NCI-H2081 treated with DMSO at 0.1 percent for 48 hours (cell line): ENCODE data around the gene GNAZ.

ENCODE experiments used
- DNase-seq: peaks from one replicate; lab custom pipeline; 2025; lab: John Stamatoyannopoulos, UW

GNAZ gene

DNA sequence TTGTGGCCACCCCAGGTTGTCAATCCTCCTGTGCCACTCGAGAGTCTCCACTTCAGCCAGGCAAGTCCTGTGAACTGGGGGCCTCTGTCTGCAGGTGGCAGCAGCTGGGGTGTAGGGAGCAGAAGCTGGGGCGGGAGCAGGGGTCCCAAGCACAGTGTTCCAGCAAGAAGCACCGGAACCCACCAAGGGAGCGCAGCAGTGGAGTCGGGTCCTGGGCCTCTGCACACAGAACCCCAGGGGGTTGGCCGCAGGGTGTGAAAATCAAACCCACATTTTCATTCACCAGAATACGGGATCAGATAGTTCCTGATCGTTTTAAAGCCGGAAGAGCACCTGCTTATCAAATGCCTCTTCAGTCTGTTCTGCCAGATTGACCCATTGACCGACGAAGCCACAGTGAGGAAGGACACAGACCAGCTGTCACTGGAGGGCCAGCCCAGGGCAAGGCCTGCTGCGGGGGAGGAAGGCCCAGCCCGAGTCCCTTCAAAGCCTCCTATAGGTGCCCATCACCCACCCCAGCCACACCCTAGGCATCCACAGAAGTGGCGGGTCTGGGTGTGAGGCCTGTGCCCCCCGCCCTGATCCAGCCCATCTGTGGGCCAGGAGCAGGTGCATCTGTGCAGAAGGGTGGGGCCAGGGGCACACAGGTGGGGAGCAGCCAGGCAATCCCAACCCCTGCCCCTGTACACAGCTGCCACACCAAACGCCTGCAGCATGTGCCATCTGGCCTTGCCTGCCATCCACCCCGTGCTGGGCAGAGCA lies 37.3 kb downstream of the GNAZ start:
- DNase-seq: no peak

- no peak for DNase-seq
Measured at GRCh38 chr22:23108249-23109078, 38.1 kb downstream of the GNAZ start.

DNA sequence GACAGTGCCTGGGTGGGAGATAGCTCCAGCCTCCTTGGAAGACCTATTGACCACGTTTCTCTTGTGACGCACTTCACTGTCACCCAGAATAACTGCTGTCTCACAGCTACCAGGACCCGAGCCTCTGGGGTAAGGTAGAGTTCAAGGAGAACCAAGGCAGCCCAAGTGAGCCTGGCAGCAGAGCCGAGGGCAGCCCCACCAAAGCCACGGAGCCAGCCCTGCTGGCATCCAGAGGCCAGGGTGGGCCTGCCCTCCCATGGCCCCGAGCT lies 38.7 kb downstream of the GNAZ start:
- DNase-seq: no peak

- no peak for DNase-seq
Measured at GRCh38 chr22:23109441-23109978, 39.2 kb downstream of the GNAZ start.

DNA sequence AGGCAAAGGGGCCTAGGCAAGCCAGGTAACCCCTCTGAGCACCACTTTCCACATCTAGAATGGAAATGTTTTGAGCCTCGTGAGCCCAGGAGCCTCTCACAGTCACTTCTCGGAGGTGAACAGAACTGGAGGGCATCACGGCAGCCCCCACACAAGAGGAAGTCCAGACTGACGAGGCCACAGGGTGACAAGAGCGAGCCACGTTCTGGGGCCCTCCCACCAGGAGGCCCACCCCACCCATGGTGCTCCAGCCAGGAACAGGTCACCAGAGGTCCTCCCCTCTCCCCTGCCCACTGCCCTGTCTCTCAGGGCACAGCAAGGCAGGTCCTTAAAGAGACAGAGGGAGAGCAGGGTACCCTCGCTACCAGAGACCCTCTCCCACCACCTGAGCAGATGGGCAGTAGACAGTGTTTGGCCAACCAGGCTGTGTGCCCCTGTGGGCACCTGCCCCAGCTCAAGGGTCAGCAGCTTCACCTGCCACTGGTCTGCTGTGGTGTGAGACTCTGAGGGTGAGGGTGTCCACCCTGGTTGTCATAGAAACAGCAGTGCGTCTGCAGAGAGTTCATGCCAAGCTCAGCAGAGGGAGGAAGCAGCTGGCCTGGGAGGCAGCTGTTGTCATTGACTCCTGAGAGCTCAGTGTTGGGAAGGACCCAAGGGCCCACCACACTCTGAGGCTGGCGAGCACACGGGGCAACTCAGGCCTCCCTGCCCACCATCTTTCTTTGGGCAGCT lies 40.0 kb downstream of the GNAZ start:
- DNase-seq: no peak

DNA sequence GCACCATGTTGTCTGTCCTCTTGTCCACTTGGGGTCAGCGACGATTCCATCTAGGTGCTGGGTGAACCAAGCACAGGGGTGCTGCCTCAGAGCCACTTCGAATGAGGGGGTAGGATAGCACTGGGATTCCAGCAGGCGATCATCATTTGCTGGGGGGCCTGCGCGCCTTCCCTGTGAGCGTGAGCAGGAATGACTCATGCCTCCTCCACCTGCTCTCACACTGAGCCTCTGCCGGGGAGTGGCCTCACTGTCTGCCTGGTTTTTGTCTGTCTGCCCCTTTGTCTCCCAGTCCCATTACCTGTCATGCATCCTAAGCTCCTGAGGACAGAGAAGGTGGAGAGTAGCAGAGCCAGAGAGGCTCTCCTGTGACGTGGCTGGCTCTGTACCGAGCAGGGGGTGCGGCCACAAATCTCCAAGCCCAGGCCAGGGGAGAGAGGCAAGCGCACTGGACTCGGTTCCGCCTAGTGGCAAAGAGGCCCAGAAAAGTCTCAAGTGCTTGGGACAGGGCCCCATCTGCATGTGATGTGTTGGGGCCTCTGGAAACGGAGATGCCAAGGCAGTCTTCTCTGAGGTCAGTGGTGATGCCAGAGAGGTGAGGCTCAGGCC lies 40.7 kb downstream of the GNAZ start:
- no peak for DNase-seq

GRCh38 chr22:23112472-23113012 lies 42.2 kb downstream of the GNAZ start:
- no peak for DNase-seq

DNA sequence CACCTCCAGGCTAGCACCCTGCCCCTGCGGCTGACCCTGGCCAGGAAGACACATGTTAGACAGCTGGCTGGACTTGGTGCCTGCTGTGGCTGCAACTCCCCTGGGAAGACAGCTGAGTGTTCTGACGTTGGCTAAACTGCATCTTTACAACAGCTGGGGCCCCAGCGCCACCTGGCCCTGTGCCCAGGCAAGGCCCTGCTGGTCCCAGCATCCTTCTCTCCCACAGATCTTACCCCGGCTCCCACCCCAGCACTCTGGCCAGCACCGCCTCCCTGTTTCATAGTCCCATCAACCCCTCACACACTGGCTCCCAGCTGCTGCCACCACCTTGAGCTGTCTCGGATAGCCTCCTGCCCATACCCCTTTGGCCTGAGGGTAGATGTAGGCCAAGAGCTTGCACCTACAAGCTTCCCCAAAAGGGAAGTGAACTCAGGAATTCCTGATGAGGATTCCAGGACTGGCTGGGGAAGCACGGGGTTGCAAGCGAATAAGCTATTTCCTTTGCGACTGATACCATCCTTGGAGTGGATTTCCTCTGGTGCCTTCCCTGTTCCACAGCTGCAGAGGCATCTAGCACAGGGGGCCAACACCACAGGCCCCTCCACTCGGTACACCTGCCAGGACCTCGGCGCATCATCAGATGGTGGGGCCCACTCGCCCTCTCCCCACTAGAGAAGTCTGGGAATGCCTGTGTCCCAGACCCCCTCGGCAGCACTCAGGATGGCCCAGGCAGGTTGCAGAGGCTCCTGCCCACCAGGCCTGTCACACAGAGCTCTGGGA lies 42.9 kb downstream of the GNAZ start:
- DNase-seq: no peak

DNA sequence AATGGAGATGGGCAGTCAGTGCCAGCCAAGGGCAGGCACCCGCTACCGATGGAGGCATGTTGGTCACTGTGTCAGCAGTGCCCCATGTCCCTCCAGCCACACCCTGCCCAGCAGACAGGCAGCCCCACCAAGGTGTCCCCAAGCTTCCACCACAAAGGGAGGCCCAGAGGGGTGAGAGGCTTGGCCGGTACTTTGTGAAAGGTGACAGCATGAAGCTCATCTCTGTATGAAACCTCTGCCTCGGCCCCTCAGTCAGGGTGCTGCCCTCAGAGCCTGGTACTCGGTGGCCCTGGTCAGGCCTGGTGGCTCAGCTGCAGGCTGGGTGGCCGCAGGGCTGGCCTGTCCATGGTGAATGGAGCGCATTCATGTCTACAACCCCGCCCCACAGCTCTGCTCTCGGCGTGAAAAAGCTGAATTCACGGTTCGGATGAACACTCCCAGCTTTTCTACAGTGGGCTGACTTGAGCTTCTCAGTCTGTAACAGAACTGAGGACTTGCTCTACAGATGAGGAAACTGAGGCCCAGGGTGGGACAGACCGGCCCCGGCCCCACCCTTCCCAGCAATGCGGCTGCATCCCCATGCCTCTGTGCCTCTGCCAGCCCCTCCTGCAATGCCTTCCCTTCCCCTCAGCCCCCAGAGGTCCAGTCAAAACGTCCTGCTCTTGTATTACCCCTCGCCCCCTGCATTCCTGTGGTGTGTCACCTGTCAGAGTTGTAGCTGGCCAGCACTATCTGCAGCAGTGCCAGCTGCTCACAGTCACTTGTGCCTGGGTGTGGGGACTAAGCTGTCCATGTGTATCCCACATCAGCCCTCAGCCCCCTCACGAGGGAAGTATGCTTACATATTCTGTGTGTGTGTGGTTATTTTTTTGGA lies 43.8 kb downstream of the GNAZ start:
- DNase-seq: no peak

DNA sequence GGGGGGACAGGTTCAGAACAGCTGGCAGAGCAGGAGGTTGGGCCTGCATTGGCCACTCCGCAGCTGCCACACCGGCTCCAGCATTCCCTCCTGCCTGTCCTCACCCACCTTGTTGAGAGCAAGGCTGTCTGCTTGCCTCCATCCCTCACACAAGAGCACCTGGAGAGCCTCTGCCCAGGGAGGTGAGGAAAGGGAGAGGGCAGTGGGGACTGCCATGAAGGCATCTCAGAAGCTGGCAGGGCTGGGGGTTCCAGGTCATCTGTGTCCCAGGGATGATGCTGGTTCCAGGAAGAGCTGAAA lies 44.4 kb downstream of the GNAZ start:
- no peak for DNase-seq

GRCh38 chr22:23115369-23115768 lies 45.0 kb downstream of the GNAZ start:
- DNase-seq: no peak

- no peak for DNase-seq
Measured at GRCh38 chr22:23115825-23116494, 45.6 kb downstream of the GNAZ start.

DNA sequence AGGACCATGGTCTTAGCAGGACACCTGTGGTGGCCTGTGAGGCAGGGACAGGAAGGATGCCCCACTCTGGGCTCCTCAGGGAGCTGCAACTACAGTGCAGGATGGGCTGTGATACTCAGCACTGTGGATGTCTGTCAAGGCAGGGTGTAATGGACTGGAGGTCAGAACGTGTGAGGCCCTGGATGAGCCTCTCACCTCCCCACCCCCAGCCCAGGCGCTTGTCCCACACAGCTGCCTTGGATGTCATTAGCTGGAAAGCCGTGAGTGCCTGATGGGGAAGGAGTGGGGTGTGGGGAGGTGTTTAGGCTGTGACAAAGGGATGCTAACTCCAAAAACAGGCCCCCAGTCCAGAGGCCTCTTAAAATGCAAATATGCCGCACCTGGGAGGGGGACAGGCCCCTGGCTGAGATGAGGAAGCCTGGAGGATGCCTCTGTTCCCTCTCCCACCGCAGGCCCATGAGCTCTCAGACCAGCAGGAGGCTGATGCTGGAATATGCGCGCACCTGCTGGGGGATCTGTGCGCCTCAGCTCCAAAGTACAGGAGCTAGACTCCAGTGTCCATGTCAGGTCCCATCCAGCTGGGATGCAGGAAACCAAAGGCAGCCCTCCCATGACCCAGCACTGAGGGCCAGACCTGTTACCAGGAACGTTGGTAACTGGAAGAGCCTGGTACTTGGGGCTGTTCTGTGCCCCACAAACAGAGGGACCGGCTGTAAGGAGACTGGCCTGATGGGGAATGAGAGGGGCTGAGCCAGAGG lies 46.4 kb downstream of the GNAZ start:
- no peak for DNase-seq

GRCh38 chr22:23117275-23117674 lies 47.0 kb downstream of the GNAZ start:
- no peak for DNase-seq

DNA sequence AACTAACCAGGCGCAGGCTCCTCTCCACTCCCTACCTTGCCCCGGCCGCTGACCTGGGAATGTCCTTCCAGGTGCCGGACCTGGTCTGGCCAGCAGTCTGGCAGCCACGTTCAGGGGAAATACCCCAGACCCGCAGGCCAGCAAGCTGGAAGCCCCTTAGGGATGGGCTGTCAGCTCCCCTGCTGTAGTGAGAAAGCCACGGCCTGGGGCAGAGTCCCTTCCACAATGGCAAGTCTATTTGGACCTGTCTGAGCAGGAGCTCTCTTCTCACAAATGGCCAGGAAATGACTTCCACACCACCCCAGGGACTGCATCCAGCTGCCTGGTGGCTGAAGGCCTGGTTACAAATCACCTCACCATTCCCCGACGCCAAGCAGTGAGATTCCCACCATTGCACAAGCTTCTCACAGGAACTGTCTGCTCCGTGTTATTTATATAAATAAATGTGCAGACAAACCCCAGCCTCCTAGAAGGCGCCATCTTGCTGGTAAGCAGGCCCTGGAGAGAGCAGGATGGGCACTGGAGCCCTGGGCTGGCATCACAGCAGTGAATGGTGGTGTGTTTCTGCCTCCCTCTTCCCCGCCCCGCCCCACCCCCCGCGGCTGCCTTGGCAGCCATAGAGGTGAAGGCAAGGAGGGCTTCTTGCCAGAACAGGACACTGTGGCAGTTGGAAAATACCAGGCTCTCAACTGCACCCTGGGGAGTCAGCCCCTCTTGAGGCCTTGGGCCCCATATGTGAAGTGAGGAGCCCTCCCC lies 47.8 kb downstream of the GNAZ start:
- DNase-seq: no peak

GRCh38 chr22:23118647-23119493 lies 48.6 kb downstream of the GNAZ start:
- DNase-seq: no peak
